ENCODE results near the gene PDGFC. TPM values are rescaled to one million over a fixed set of nuclear protein-coding genes. Genes with fewer than 3 reads are reported as not detected.

Gene PDGFC
- total and polyA plus RNA-seq, 2 experiments from 2014 or later: 35.5 to 63.3 TPM

DNA sequence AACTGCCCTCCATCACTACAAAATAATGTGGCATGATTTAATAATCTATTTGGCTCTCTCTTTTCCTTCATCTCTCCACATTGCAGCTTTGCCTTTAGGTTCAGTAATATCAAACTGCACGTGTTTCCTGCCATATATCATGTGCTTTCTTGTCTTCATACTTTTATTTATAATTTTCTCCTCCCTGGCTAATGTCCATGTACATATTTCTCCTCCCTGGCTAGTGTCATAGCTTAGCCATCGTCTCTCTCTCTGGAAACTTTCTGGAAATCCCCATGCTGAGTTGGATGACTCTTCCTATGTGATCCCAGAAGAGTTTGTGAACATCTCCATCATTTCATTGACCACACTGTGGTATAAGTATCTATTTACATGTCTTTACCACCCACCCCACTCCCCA is 21.3 kb upstream of the PDGFC start:
- Histone ChIP-seq H3K27ac (no peak overlapping the region), H4K20me1 (ENCODE audit: insufficient read depth, poor library complexity, severe bottlenecking) (no peaks in the 10 kb centered on the region), H3K36me3 (replicated peaks; ENCODE audit: insufficient read depth, low read depth) (no peaks in the 10 kb centered on the region), H2AFZ (no peak overlapping the region), H3K27me3 (no peaks in the 10 kb centered on the region), H3K79me2 (no peaks in the 10 kb centered on the region), H3K9me2 (replicated peaks; ENCODE audit: insufficient read depth) (no peaks in the 10 kb centered on the region), H3K4me2 (no peak overlapping the region), H3K4me1 (ENCODE audit: insufficient read depth) (no peaks in the 10 kb centered on the region), H3K9me3 (ENCODE audit: low read depth) (peaks cover 3% of the 10 kb centered on the region), H3K4me3 (no peak overlapping the region)
- no peak for DNase-seq (ENCODE audit: low spot score)
- TF ChIP-seq CTCF (IDR thresholded peaks at IDR 0.05; ENCODE audit: poor library complexity): no peak
- no peak for TF ChIP-seq EZH2 (IDR thresholded peaks at IDR 0.05; ENCODE audit: borderline replicate concordance)
- TF ChIP-seq EZH2phosphoT487 (IDR thresholded peaks at IDR 0.05; ENCODE audit: low read depth, severe bottlenecking, unreplicated experiment): no peak
- WGBS (ENCODE audit: low lambda C conversion rate, missing lambda C conversion rate): 71% methylated on average over 2 of the region's 2 CpGs

DNA sequence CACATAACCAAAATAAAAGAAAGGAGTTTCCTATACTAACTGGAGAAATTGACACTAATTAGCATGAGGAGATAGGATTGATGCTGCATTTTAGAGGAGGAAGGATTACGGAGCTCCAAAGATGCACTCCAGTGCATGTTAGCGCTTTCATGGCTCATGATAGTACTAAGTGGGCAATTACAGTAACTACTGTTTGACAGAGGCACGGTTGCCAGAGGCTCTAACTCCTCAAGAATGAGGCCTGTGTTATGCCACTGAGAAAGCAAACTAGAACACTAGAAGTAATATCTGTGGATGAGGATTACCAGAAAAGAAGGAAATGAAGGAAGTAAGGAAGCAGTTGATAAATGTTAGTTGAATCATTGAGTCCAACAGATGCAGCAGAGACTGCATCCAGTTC is 19.6 kb upstream of the PDGFC start:
- no peaks in the 10 kb centered on the region for H3K36me3 ChIP-seq (replicated peaks; ENCODE audit: insufficient read depth, low read depth)
- 64% methylated on average over 3 of the region's 3 CpGs for WGBS (ENCODE audit: low lambda C conversion rate, missing lambda C conversion rate)
- no peaks in the 10 kb centered on the region for H3K9me3 ChIP-seq (ENCODE audit: low read depth)
- no peaks in the 10 kb centered on the region for H4K20me1 ChIP-seq (ENCODE audit: insufficient read depth, poor library complexity, severe bottlenecking)
- no peaks in the 10 kb centered on the region for H3K4me1 ChIP-seq (ENCODE audit: insufficient read depth)
- H3K9me2 ChIP-seq (replicated peaks; ENCODE audit: insufficient read depth): no peaks in the 10 kb centered on the region
- H2AFZ ChIP-seq: no peak overlapping the region
- H3K4me3 ChIP-seq: no peak overlapping the region
- H3K27me3 ChIP-seq: no peaks in the 10 kb centered on the region
- TF ChIP-seq CTCF (IDR thresholded peaks at IDR 0.05; ENCODE audit: poor library complexity): no peak
- TF ChIP-seq EZH2phosphoT487 (IDR thresholded peaks at IDR 0.05; ENCODE audit: low read depth, severe bottlenecking, unreplicated experiment): no peak
- no peak for TF ChIP-seq EZH2 (IDR thresholded peaks at IDR 0.05; ENCODE audit: borderline replicate concordance)
- no peaks in the 10 kb centered on the region for H3K79me2 ChIP-seq
- no peak overlapping the region for H3K27ac ChIP-seq
- no peak overlapping the region for H3K4me2 ChIP-seq
- DNase-seq (ENCODE audit: low spot score): no peak

DNA sequence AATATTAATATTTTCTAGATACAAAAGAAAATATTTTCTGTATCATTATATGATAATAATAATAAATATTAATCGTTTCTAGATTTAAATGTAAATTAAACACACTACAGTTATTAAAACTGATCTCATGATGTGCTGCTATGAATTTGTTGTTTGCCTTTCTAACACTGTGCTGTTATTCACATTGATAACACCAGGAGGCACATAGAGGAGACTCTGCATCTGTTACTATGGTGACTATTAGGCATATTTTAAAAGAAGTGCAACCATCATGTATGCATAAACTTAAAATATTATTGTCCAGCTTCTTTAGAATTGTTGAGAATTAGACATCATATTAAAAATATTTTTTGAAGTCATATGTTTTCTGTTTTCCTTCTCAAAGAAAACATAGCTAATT is 11.8 kb upstream of the PDGFC start:
- DNase-seq (ENCODE audit: low spot score): no peak

More for the DNA sequence above, 11.8 kb upstream of the PDGFC start:
- Histone ChIP-seq H3K4me2 (no peak overlapping the region), H3K4me3 (no peak overlapping the region), H3K79me2 (no peaks in the 10 kb centered on the region), H4K20me1 (ENCODE audit: insufficient read depth, poor library complexity, severe bottlenecking) (no peaks in the 10 kb centered on the region), H3K36me3 (replicated peaks; ENCODE audit: insufficient read depth, low read depth) (no peaks in the 10 kb centered on the region), H3K27me3 (no peaks in the 10 kb centered on the region), H2AFZ (no peak overlapping the region), H3K4me1 (ENCODE audit: insufficient read depth) (no peaks in the 10 kb centered on the region), H3K9me3 (ENCODE audit: low read depth) (no peaks in the 10 kb centered on the region), H3K27ac (no peak overlapping the region), H3K9me2 (replicated peaks; ENCODE audit: insufficient read depth) (no peaks in the 10 kb centered on the region)
- TF ChIP-seq EZH2phosphoT487 (IDR thresholded peaks at IDR 0.05; ENCODE audit: low read depth, severe bottlenecking, unreplicated experiment) (no peak), EZH2 (IDR thresholded peaks at IDR 0.05; ENCODE audit: borderline replicate concordance) (no peak), CTCF (IDR thresholded peaks at IDR 0.05; ENCODE audit: poor library complexity) (peak; percentile 31)
- 60% methylated on average over 1 of the region's 1 CpG for WGBS (ENCODE audit: low lambda C conversion rate, missing lambda C conversion rate)

All from hepatocyte (in vitro differentiated cells).